Upper lobe of left lung (tissue), 4 donors: Measurements from ENCODE around the gene TCL1A.

ENCODE experiments used
- CTCF ChIP-seq, 6 experiments: fragments of 450-650 bp in 4 of 6; fragments of 200-600 bp in 2 of 6; sonication (generic) in 2 of 6; IDR thresholded peaks; one replicate each; pipeline ENCODE4 v1.5.1; 2016 to 2019; ENCODE audit warnings: antibody characterized with exemption in 6 of 6
- POLR2A ChIP-seq, 4 donors: fragments of 450-650 bp; IDR thresholded peaks; one replicate each; pipeline ENCODE4 v1.5.1; 2016 to 2017; ENCODE audit warnings: antibody characterized with exemption in 4 of 4, mild to moderate bottlenecking in 2 of 4

- TF ChIP-seq POLR2A (IDR thresholded peaks at IDR 0.05), result no peak
- TF ChIP-seq CTCF (IDR thresholded peaks at IDR 0.05), result no peak
Observed at GRCh38 chr14:95695051-95695450, 18.9 kb downstream of the TCL1A start.
